Measurements from ENCODE around the gene ST7. TPM values are rescaled to one million over a fixed set of nuclear protein-coding genes. Genes with fewer than 3 reads are reported as not detected.

ST7 gene
- total and polyA plus RNA-seq, 2 of the 8 experiments (the other 6 are each of a cell fraction or from before 2014, with no cell fraction given): 16.3 to 18.0 TPM

DNA sequence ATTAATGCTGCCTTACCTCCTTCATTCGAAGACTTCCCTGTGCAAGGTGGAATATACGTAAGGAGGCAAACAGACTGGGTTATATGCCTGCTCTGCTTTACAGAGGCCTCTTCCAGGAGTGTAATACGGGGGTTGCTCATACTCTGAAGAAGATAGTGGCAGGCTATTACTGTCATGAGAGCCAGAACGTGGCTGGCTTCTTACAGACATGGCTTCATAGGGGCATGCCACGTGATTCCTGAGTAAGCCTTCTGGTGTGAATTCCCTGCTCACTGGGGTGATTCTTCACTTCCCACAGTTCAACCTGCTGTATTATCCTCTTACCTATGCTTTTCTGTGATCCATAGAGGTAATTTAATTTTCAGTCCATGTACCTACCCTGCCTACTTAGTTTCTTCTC lies 141.8 kb downstream of the ST7 start (continued):
- TF ChIP-seq, protein P1, sequence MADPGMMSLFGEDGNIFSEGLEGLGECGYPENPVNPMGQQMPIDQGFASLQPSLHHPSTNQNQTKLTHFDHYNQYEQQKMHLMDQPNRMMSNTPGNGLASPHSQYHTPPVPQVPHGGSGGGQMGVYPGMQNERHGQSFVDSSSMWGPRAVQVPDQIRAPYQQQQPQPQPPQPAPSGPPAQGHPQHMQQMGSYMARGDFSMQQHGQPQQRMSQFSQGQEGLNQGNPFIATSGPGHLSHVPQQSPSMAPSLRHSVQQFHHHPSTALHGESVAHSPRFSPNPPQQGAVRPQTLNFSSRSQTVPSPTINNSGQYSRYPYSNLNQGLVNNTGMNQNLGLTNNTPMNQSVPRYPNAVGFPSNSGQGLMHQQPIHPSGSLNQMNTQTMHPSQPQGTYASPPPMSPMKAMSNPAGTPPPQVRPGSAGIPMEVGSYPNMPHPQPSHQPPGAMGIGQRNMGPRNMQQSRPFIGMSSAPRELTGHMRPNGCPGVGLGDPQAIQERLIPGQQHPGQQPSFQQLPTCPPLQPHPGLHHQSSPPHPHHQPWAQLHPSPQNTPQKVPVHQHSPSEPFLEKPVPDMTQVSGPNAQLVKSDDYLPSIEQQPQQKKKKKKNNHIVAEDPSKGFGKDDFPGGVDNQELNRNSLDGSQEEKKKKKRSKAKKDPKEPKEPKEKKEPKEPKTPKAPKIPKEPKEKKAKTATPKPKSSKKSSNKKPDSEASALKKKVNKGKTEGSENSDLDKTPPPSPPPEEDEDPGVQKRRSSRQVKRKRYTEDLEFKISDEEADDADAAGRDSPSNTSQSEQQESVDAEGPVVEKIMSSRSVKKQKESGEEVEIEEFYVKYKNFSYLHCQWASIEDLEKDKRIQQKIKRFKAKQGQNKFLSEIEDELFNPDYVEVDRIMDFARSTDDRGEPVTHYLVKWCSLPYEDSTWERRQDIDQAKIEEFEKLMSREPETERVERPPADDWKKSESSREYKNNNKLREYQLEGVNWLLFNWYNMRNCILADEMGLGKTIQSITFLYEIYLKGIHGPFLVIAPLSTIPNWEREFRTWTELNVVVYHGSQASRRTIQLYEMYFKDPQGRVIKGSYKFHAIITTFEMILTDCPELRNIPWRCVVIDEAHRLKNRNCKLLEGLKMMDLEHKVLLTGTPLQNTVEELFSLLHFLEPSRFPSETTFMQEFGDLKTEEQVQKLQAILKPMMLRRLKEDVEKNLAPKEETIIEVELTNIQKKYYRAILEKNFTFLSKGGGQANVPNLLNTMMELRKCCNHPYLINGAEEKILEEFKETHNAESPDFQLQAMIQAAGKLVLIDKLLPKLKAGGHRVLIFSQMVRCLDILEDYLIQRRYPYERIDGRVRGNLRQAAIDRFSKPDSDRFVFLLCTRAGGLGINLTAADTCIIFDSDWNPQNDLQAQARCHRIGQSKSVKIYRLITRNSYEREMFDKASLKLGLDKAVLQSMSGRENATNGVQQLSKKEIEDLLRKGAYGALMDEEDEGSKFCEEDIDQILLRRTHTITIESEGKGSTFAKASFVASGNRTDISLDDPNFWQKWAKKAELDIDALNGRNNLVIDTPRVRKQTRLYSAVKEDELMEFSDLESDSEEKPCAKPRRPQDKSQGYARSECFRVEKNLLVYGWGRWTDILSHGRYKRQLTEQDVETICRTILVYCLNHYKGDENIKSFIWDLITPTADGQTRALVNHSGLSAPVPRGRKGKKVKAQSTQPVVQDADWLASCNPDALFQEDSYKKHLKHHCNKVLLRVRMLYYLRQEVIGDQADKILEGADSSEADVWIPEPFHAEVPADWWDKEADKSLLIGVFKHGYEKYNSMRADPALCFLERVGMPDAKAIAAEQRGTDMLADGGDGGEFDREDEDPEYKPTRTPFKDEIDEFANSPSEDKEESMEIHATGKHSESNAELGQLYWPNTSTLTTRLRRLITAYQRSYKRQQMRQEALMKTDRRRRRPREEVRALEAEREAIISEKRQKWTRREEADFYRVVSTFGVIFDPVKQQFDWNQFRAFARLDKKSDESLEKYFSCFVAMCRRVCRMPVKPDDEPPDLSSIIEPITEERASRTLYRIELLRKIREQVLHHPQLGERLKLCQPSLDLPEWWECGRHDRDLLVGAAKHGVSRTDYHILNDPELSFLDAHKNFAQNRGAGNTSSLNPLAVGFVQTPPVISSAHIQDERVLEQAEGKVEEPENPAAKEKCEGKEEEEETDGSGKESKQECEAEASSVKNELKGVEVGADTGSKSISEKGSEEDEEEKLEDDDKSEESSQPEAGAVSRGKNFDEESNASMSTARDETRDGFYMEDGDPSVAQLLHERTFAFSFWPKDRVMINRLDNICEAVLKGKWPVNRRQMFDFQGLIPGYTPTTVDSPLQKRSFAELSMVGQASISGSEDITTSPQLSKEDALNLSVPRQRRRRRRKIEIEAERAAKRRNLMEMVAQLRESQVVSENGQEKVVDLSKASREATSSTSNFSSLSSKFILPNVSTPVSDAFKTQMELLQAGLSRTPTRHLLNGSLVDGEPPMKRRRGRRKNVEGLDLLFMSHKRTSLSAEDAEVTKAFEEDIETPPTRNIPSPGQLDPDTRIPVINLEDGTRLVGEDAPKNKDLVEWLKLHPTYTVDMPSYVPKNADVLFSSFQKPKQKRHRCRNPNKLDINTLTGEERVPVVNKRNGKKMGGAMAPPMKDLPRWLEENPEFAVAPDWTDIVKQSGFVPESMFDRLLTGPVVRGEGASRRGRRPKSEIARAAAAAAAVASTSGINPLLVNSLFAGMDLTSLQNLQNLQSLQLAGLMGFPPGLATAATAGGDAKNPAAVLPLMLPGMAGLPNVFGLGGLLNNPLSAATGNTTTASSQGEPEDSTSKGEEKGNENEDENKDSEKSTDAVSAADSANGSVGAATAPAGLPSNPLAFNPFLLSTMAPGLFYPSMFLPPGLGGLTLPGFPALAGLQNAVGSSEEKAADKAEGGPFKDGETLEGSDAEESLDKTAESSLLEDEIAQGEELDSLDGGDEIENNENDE (IDR thresholded peaks at IDR 0.05; ENCODE audit: insufficient replicate concordance, low read length): no peak
- TF ChIP-seq JUND (IDR thresholded peaks at IDR 0.05; ENCODE audit: low read length) (no peak), SRF (IDR thresholded peaks at IDR 0.05; ENCODE audit: low read depth, low read length) (no peak), SIX5 (IDR thresholded peaks at IDR 0.05; ENCODE audit: low read depth, low read length) (no peak), SP2 (IDR thresholded peaks at IDR 0.05; ENCODE audit: low read length) (no peak), TEAD4 (IDR thresholded peaks at IDR 0.05; ENCODE audit: low read depth, low read length) (no peak), BCL11A (IDR thresholded peaks at IDR 0.05; ENCODE audit: low read depth in 2 of 2, low read length in 2 of 2) (no peak), RXRA (IDR thresholded peaks at IDR 0.05; ENCODE audit: insufficient read depth, low read depth, low read length) (no peak), YY1 (IDR thresholded peaks at IDR 0.05; ENCODE audit: low read depth, low read length) (no peak)
- TF ChIP-seq, protein P2, sequence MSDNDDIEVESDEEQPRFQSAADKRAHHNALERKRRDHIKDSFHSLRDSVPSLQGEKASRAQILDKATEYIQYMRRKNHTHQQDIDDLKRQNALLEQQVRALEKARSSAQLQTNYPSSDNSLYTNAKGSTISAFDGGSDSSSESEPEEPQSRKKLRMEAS (IDR thresholded peaks at IDR 0.05): no peak
- TF ChIP-seq, protein P3, sequence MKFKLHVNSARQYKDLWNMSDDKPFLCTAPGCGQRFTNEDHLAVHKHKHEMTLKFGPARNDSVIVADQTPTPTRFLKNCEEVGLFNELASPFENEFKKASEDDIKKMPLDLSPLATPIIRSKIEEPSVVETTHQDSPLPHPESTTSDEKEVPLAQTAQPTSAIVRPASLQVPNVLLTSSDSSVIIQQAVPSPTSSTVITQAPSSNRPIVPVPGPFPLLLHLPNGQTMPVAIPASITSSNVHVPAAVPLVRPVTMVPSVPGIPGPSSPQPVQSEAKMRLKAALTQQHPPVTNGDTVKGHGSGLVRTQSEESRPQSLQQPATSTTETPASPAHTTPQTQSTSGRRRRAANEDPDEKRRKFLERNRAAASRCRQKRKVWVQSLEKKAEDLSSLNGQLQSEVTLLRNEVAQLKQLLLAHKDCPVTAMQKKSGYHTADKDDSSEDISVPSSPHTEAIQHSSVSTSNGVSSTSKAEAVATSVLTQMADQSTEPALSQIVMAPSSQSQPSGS (IDR thresholded peaks at IDR 0.05; ENCODE audit: low read length): no peak

Data from H1 (cell line).